ENCODE results near the gene KDM1A.

GRCh38 chr1:23069675-23070074, 50.4 kb downstream of the KDM1A start:
- TF ChIP-seq POLR2A (IDR thresholded peaks at IDR 0.05), result no peak
- TF ChIP-seq CTCF (IDR thresholded peaks at IDR 0.05), result no peak
- no peak for TF ChIP-seq POLR2AphosphoS5 (IDR thresholded peaks at IDR 0.05)

Measured in suprapubic skin (tissue), 4 donors.